GM20431 (cell line): Measurements from ENCODE around the gene TEX26.
"Not testable (repeated sequence)": the region's sequence is repeated elsewhere in the genome, so short reads cannot be mapped to it uniquely, and the experiment has no call there.

Source experiments
- in situ Hi-C: fragments of 300-500 bp; cut with MseI, MboI; formaldehyde crosslinking; loops from one replicate; pipeline ENCODE4 v1.15.0; 2020; ENCODE audit warnings: low sequenced_read_pairs; ENCODE audit not compliant: unreplicated experiment

Gene TEX26

GRCh38 chr13:30916991-30917390 lies 15.5 kb upstream of the TEX26 start:
- in situ Hi-C loops, result no loop called here

- in situ Hi-C loops, result no loop called here
Measured at GRCh38 chr13:30918662-30919405, 13.6 kb upstream of the TEX26 start.

GRCh38 chr13:30920162-30920909 lies 12.1 kb upstream of the TEX26 start:
- in situ Hi-C loops, result no loop called here

- in situ Hi-C loops, result no loop called here
Measured at GRCh38 chr13:30923418-30923817, 9.0 kb upstream of the TEX26 start.

GRCh38 chr13:30924721-30925120 lies 7.7 kb upstream of the TEX26 start:
- in situ Hi-C loops, result no loop called here

GRCh38 chr13:30925429-30925828 lies 7.0 kb upstream of the TEX26 start:
- in situ Hi-C loops, result no loop called here

GRCh38 chr13:30926781-30927180 lies 5.7 kb upstream of the TEX26 start:
- in situ Hi-C loops, result no loop called here

GRCh38 chr13:30927188-30927587 lies 5.3 kb upstream of the TEX26 start:
- in situ Hi-C loops, result not testable (repeated sequence)

- in situ Hi-C loops, result no loop called here
Measured at GRCh38 chr13:30927595-30927994, 4.9 kb upstream of the TEX26 start.

- in situ Hi-C loops, result no loop called here
Measured at GRCh38 chr13:30928978-30929377, 3.5 kb upstream of the TEX26 start.

- in situ Hi-C loops, result no loop called here
Measured at GRCh38 chr13:30933354-30933670, 856 bp downstream of the TEX26 start.

- in situ Hi-C loops, result no loop called here
Measured at GRCh38 chr13:30934381-30934780, 1.9 kb downstream of the TEX26 start.

- in situ Hi-C loops, result no loop called here
Measured at GRCh38 chr13:30934803-30935202, 2.3 kb downstream of the TEX26 start.

- in situ Hi-C loops, result no loop called here
Measured at GRCh38 chr13:30936971-30937370, 4.5 kb downstream of the TEX26 start.

GRCh38 chr13:30943881-30944280 lies 11.4 kb downstream of the TEX26 start:
- in situ Hi-C loops, result no loop called here

GRCh38 chr13:30957258-30957943 lies 24.9 kb downstream of the TEX26 start:
- in situ Hi-C loops, result no loop called here

- in situ Hi-C loops, result no loop called here
Measured at GRCh38 chr13:30959678-30960077, 27.2 kb downstream of the TEX26 start.

- in situ Hi-C loops, result no loop called here
Measured at GRCh38 chr13:30963791-30964190, 31.3 kb downstream of the TEX26 start.

GRCh38 chr13:30965380-30965779 lies 32.9 kb downstream of the TEX26 start:
- in situ Hi-C loops, result no loop called here

GRCh38 chr13:30966101-30966500 lies 33.6 kb downstream of the TEX26 start:
- in situ Hi-C loops, result no loop called here

GRCh38 chr13:30968846-30969245 lies 36.4 kb downstream of the TEX26 start:
- in situ Hi-C loops, result no loop called here
